RKO (cell line): ENCODE data around the gene BIN2.
"Not testable (repeated sequence)": the region's sequence is repeated elsewhere in the genome, so short reads cannot be mapped to it uniquely, and the experiment has no call there.

Source experiments
- DNase-seq: peaks from one replicate; pipeline ENCODE4 v3.0.0-alpha.2; 2016; ENCODE audit warnings: low spot score

The BIN2 gene

DNA sequence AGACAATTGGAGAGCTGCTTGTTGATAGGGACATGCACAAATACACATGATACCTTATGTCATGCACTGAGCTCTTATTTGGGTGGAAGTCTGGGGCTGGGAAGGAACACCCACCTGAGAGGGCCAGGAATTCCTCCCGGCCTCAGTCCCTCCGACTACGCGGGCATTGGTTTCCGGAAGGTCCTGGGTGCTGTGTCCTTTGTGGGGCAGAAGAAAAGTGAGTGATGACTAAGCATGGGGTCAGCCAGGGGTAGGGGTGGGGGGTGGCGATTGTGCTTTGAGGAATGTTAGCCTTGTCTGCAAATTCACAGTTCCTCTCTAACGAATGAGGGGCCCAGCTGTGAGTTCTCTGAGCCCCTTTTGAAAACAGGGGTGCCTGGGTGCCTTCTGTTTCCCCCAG, 21.7 kb upstream of the BIN2 start:
- DNase-seq: no peak

DNA sequence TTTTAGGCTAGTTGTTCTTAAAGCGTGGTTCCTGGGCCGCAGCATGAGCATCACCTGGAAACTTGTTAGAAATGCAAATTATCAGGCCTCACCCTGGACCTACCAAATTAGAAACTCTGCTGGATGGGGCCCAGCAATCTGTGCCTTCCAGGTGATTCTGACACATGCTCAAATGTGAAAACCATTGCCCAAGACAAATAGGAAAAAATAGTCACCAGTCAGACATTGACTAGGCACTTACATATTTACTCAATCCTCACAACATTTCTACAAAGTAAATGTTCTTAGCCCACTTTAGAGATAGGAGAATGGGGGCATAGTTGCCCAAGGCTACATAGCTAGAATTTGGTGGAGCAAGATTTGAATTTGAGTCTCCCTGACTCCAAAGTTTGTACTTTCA, 19.2 kb upstream of the BIN2 start:
- DNase-seq: no peak

DNA sequence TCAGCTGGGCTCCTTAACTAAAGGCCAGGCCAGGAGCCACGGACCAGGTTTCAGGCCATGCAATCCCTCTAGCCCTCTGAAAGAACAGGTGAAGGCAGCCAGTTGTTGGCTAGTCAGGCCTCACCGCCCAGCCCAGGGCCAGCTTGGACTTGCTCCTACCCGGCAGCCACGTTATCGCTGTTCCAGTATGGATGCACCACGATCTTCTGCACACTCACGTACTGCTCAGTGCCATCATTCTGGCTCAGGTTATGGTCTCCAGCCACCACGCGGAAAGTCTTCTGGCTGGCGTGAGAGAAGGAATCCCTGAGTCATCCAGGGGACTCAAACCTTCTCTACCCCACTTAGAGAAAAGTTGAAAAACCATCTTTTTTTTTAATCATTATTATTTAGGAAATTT, 18.4 kb upstream of the BIN2 start:
- DNase-seq: no peak

DNA sequence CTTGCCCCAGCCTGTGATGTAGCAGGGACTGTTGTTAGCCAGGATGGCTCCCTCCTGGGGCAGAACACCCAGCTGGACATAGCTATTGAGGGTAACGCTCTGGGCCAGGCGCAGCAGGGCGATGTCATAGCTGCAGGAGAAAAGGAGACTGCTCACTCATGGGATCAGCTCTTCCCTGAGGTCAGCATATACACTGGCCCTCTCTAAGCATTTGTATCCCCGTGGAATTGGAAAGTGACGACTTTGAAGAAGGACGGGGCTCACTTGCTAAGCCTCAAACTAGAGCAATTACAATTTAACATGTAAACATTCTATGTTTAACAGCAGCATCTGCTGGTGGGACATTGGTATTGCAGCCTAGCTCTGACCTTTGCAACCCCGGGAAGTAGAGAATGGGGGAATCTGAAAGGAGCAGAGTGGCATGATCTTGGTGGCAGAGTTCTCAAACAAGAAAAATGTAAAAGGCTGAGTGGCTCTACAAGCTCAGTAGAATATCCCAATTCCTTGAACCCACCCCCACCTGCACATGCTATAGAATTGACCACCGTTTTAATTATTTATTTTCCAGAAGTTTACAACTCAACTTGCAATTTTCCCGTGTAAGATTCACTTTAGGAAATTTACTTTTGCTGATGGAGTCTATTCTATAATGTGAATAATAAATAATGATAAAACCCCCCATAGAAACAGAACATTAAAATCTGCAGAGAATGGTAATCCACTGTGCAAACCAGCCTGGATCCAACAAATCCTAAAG, 17.5 kb upstream of the BIN2 start:
- peak; percentile 82 for DNase-seq

DNA sequence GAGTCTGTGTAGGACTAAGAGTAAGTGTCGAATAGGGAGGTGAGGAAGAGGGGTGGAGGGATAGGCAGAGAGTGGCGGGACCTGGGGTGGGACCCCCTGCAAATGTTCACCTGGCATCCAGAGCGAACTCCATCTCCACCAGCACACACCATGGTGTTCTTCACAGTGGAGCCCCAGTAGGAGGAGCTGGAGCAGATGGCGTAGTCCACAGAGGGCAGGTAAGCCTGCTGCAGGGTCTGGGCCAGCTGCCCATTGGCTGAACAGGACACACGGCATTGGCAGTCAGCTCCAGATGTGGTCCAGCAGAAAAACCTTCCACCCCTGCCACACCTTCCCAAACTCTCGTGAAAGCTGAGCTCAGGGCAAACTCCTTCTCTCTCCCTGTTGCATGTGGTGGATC, 15.8 kb upstream of the BIN2 start:
- DNase-seq: no peak

DNA sequence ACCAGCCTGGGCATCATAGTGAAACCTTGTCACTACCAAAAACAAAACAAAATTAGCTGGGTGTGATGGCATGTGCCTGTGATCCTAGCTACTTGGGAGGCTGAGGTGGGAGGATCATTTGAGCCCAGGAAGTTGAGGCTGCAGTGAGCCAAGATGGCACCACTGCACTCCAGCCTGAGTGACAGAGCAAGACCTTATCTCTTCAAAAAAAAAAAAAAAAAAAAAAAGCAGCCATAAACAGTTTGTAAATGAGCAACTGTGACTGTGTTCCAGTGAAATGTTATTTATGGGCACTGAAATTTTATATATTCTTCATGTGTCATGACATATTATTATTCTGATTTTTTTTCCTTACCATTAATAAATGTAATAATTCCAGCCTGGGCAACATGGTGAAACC, 13.4 kb upstream of the BIN2 start:
- DNase-seq: not testable (repeated sequence)

DNA sequence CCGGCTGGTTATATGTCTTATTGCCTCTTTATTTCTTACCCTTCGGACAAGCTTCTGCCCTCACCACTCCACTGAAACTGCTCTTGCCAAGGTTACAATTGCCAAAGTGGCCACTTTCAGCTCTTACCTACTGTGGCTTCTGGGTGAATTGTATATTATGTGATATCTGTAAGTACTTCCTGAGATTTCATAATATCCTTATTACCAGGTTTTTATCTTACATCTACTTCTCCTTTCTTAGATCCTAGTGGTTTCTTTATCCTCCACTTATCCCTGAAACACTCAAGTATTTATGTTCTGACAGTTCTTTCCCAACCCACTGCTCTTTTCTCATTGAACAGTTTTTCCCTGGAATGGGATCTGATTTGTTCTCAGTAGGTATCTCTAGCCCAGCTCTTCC, 12.0 kb upstream of the BIN2 start:
- DNase-seq: no peak

DNA sequence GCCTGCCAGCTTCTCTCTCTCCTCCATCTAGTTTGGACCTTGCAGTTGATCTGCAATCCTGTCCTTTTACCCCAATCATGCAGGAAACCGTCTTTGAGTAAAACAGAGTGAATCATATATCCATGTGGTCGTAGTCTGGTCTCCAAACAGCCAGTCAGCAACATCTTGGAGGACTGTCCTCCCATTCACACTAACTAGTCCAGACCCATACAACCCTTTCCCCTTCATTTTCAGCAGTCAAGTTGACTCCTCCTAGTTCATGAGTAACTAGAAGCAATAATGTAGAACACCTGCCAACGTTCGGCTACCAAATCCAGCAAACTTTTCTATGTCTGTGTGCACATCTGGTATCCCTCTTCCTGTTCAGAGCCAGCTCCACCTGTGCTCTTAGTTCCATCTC, 10.8 kb upstream of the BIN2 start:
- DNase-seq: no peak

DNA sequence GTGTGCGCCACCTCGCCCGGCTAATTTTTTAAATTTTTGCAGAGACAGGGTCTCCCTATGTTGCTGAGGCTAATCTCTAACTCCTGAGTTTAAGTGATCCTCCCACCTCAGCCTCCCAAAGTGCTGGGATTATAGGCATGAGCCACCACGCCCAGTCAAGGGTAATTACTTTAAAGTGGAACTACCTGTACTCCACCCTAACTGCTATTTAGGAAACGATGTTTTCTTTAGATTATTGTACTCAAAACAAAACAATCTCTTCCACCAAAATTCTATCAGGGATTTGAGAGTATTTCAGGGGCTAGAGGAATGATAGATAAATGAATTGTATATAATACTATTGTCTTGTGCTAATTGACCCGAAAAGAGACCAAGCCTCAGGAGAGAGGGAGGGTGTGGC, 9.6 kb upstream of the BIN2 start:
- no peak for DNase-seq

DNA sequence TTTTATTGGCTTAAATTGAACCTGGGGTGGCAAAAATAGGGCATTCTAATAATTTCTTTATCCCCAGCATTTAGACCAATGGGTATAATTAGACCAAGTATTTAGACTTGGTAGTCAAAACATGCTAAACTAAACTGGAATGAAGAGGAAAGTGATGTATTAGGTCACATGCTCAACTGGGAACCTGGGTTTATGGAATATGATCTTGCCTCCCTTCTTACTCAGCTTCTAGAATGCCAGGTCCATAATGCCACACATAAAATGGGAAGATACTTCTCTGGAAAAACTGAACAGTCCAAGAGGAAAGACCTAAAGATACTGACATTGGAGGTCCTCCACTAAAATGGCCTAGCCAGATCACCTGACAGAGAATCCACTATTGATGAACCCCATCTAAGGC, 6.2 kb upstream of the BIN2 start:
- no peak for DNase-seq

DNA sequence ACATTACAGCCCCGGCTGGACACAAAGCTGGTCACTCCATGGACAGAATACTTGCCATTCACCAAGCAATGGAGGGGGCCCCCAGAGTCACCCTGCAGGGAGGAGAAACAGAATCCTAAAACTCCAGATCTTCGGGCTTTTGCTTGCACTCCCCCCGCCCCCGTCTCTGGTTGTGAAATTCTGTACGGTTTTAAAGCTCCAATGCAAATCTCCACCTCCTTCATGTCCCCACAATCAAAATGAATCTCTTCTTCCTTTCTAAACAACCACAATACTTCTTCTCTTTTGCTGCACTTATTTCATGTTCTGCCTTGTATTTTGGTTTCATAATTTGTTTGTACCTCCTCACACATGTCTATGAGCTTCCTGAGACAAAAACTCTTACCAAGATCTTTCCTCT, 5.8 kb upstream of the BIN2 start:
- DNase-seq: no peak

DNA sequence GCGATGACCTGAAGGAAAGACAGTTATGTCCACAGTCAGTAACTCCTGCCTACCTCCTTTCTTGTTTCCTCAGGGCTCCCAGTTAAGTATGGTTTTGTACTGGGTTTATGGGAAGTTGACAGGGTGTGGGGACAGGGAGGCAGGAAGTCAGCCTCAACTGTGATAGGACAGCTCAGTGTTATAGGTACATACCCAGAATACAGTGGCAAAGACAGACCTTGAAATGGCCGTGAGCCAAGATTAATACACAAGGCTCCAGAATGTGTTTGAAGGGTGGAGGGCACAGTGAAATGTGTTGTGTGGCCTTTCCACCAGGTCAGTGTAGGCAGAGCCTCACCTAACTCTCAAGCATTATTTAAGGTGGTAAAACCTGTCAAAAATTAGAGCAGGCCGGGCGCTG, 4.6 kb upstream of the BIN2 start:
- DNase-seq: no peak

DNA sequence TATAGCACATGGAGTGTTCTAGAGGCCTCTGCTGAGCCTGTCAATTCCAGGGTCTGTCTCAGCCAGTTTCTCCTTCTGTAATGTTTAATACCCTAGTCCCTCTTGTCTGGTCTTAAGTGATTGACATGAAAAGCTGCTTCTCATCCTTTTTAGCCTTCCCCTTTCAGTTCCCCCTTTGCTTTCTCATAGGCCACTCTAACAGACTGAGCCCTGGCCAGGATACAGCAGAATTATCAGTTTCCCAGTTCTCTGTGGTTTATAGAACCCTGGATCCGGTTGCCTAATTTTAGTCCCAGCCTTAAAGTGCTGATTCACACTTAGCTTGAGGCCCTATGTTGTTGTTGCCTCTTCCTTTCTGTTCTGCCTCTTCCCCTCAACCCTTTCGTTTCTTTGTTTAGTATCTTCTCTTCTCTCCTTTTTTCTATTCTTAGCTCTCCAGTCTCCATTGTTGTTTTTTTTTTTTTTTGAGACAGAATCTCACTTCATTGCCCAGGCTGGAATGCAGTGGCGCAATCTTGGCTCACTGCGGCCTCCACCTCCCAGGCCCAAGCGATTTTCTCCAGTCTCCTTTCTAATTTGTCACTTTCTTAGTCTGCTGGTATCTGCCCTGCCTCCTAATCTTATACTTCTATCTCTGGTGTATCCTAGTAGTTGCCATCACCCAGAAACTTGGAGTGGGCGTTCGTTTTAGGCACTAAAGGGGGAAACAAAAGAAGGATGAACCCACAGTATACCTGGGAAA, 2.9 kb upstream of the BIN2 start:
- DNase-seq: no peak

DNA sequence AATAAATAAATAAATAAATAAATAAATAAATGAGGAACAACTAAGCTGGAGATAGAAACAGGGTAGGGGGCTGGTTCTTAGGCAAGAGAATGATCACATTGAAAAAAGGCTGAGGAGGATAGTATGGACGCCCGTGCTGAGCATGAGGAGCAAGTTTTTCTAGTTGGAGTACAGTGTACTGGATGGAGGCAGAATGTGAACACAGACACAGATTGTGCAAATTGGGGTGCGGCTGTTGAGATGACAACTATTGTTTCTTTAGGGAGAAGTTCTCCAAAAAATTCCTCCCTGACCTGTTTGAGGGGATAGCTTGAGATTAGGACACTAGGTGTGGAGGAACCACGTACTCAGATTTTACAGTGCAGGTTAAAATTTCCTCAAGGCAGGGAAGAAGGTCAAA, 979 bp upstream of the BIN2 start:
- DNase-seq: no peak

DNA sequence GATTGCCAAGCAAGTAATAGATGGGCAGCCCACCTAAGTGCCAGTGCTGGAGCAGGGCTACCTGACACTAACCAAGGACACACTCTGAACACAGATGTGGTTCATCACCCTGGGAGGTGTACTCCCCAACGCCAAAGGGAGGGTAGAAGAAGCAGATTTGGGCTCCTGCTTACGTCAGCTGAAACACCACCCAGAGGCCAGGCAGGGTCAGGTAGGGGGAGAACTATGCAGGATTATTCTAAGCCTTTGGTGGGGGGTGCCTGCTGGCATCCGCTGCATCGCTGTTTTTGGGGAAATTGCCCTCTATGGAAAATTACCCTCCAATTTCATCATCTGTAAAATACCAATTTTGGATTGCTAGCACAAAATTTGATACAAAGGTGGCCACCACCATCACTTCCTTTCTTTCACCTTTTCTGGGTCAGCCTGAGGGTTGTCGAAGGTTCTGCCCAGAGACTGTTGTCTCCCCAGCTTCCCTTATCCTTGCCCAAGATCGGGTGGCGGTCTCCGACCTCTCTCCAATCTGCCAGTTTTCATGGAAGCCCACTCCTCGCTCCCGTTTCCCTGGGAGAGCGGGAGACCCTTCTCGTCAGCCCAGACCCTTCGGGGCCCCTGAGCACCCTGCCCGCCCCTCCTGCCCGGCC, 535 bp downstream of the BIN2 start:
- DNase-seq: no peak

DNA sequence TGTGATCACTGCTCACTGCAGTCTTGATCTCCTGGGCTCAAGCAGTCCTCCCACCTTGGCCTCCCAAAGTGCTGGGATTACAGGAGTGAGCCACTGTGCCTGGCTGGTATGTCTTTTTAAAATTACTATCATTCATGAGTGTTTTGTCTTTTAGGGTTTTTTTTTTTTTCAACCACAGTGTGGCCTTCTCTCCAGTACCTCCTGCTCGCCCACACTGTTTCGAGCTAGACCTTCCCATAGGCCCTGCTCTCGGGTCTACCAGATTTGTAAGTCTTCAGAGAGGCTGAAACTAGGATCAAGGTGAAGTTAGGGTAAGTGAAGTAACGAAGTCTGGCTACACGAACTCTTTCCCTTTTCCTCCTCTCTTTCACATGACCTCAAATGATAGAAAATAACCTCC, 1.5 kb downstream of the BIN2 start:
- DNase-seq: no peak

DNA sequence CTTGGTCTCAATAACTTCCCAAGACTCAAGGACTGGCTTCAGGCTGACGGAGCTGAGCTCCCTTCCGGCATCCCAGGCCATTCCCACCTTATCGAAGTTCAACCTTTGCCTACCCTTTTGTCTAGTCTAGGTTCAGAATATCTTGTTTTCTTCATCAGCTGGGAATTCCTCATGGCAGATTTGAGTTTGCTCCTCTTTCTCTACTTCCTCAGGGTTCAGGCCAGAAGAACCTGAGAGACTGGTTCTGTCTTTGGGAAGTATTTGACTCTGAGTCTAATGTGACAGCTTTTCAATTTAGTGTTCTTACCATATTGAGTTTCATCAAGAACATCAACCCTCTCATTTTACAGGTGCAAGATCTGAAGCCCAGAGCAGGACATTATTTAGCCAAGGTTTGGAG, 2.1 kb downstream of the BIN2 start:
- no peak for DNase-seq

DNA sequence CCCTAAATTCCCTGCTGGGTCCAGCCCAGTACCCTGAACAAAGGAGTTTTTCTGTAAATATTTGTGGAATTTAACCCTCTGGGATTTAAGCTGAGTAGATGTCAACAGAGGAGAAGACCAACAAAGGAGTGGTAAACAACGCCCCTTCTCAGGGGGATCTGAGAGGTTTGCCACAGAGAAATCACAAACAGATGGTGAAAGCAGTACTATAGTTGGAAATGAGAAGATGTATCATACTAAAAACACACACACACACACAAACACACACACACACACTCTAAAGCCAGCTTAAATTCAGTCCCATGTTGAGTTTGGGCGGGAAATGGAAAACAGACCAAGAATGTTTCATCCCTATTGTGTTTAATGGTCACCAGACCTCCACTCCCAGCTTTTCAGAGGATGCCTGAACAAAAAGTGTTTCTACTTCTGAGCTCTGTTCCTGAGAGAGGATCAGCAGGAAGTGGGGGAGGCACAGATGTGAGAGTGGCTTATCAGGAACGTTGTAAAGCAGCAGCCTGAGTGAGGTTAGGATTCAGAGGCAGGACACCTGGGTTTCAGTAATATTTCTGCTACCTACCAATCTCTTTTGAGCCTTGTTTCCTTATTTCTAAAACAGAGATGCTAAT, 3.2 kb downstream of the BIN2 start:
- DNase-seq: no peak

DNA sequence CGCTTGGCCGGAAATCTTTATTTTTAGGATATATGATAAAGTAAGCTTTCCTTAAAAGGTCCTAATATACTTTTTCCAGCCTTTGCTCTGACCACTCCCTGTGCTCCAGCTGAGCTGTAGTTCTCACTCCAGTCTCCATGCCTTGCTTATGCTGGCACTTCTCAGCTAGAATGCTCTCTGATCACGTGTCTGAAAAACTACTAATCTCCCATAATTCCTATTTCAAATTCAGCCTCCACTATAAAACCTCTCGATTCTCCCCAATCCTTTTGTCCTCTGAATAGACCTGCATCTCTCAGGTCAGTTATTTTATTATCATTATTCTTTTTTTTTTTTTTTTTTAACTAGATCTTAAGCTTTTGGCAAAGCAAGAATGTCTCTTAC, 3.7 kb downstream of the BIN2 start:
- no peak for DNase-seq

DNA sequence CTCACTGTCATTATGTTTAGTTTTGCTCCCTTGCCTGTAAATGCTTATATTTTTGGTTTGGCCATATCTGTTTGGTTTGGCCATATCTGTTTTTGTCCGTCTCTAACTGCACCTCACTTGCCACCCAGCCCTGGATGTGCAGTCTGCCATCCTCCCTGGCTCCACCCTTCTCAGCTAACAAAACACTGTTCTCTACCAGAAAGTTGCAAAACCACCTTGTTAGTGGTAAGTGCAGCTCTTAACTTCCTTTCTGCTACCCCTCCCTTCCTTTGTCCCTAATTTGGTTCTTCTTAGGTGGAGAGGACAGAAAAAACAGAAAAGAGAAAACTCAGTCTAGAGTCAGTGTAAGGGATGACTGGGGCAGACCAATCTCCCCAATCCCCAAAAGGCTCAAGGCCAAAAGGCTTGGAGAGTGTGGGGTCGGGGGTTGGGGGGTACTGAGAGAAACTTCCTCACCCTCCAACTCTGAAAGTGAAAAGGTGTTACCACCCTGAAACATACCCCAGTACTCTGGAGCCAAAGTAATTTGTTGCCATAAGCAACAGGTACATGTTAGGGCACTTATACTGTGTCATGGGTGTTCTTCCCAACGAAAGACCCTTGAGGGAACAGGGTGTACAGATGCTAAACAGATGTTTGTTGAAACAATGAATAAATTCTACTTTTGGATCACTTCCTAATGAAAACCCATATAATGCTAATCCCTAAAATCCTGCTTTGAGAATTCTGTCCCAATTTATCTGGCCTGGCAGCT, 5.0 kb downstream of the BIN2 start:
- no peak for DNase-seq

DNA sequence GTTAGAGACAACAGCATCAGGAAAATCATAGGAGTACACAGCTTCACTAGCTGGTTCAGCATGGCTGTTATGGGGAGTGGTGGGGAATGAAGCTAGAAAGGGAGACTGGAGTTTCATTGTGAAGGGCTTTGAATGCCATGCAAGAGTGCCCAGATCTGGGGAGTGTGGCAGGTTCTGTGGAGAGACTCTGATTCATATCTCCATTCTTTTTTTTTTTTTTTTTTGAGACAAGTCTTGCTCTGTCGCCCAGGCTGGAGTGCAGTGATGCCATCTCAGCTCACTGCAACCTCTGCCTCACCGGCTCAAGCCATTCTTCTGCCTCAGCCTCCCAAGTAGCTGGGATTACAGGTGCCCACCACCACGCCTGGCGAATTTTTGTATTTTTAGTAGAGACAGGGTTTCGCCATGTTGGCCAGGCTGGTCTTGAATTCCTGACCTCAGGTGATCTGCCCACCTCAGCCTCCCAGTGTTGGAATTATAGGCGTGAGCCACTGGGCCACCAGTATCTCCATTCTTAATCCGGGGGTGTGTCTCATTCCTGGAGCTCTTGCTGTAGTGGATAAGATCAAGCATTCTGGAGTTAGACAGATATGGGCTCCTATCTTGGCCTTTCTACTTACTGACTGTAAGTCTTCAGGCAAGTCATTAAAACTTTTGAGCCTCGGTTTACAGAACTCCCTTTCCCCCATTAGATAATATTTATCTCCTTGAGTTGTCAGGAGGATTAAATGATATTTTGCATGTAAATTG, 5.7 kb downstream of the BIN2 start:
- not testable (repeated sequence) for DNase-seq

DNA sequence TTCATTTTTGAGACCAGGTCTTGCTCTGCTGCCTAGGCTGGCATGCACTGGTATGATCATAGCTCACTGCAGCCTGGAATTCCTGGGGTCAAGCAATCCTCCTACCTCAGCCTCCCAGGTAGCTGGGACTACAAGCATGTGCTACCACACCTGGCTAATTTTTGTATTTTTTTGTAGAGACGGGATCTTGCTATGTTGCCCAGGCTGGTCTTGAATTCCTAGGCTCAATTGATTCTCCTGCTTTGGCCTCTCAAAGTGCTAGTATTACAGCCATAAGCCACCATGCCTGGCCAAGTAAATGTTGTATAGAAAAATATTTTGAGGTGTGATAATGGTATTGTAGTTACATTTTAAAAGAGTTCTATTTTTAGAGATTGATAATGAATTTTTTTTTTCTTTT, 12.6 kb downstream of the BIN2 start:
- no peak for DNase-seq
